IMR-90 (cell line): ENCODE measurements around the gene TSPAN14. TPM values are rescaled to one million over a fixed set of nuclear protein-coding genes. Genes with fewer than 3 reads are reported as not detected.
A peak's percentile ranks its signal among the peaks of the same experiment; 100 is the strongest.

ENCODE experiments used
- ATAC-seq: fragments of 200-7000 bp; cut with Tn5 transposase; 2 replicates; pipeline ENCODE4 v1.9.1; 2020; ENCODE audit warnings: low read depth, mild to moderate bottlenecking, moderate library complexity
- BruUV-seq: library from RNA; stranded (reverse); fragments of 400-500 nt; replicated peaks from 2 replicates; lab custom pipeline; 2021; lab: Mats Ljungman, UMichigan
- CTCF ChIA-PET: fragments of 300-600 bp; formaldehyde crosslinking; extraction: SDS; loops from one replicate; lab custom pipeline; 2021; ENCODE audit warnings: antibody characterized with exemption; lab: Yijun Ruan, JAX
- POLR2A ChIA-PET: fragments of 300-600 bp; sonication (Branson Sonifier 250); formaldehyde crosslinking; loops from one replicate; lab custom pipeline; 2022; ENCODE audit warnings: antibody characterized with exemption; ENCODE audit not compliant: unreplicated experiment; lab: Charles Lee
- DNase-seq: peaks from one replicate; pipeline ENCODE4 v3.0.0; 2013
- H2AFZ ChIP-seq: replicated peaks from 2 replicates; pipeline ENCODE3; 2013; ENCODE audit warnings: low read length, mild to moderate bottlenecking; ENCODE audit not compliant: poor library complexity
- H2AK5ac ChIP-seq: 2 replicates; pipeline ENCODE4 v1.6.1; 2013; ENCODE audit warnings: low read depth, low read length, inconsistent platforms
- H2AK9ac ChIP-seq: replicated peaks from 2 replicates; pipeline ENCODE3; 2013; ENCODE audit warnings: mild to moderate bottlenecking, low read depth, low read length, moderate library complexity; ENCODE audit not compliant: poor library complexity
- H2BK120ac ChIP-seq: 2 replicates; pipeline ENCODE4 v1.6.1; 2013; ENCODE audit warnings: low read depth, low read length, inconsistent platforms
- H2BK15ac ChIP-seq: 3 replicates; pipeline ENCODE4 v1.6.1; 2013; ENCODE audit warnings: low read depth, low read length, inconsistent platforms
- H2BK20ac ChIP-seq: 2 replicates; pipeline ENCODE4 v1.6.1; 2013; ENCODE audit warnings: low read depth, mild to moderate bottlenecking, inconsistent platforms, low read length, moderate library complexity
- H2BK5ac ChIP-seq: 2 replicates; pipeline ENCODE4 v1.6.1; 2013; ENCODE audit warnings: mild to moderate bottlenecking, low read depth, low read length, inconsistent platforms; ENCODE audit not compliant: poor library complexity, severe bottlenecking
- H3K14ac ChIP-seq: replicated peaks from 2 replicates; pipeline ENCODE4 v1.6.1; 2013; ENCODE audit warnings: low read depth, low read length, inconsistent platforms
- H3K18ac ChIP-seq: 2 replicates; pipeline ENCODE4 v1.6.1; 2013; ENCODE audit warnings: low read depth, low read length, control low read depth
- H3K23ac ChIP-seq: 2 replicates; pipeline ENCODE4 v1.6.1; 2013; ENCODE audit warnings: low read depth, low read length, inconsistent platforms
- H3K27ac ChIP-seq: 2 replicates; pipeline ENCODE4 v1.5.1; 2013; ENCODE audit warnings: mild to moderate bottlenecking, control low read depth, low read length; ENCODE audit not compliant: insufficient read depth
- H3K27me3 ChIP-seq: 2 replicates; pipeline ENCODE4 v1.6.1; 2013; ENCODE audit warnings: low read length; ENCODE audit not compliant: control insufficient read depth, insufficient read depth
- H3K36me3 ChIP-seq: 2 replicates; pipeline ENCODE4 v1.6.1; 2013; ENCODE audit warnings: low read length, mixed read lengths; ENCODE audit not compliant: control insufficient read depth, insufficient read depth
- H3K4ac ChIP-seq: 2 replicates; pipeline ENCODE4 v1.6.1; 2013; ENCODE audit warnings: low read depth, low read length, inconsistent platforms
- H3K4me1 ChIP-seq: 2 replicates; pipeline ENCODE4 v1.6.1; 2013; ENCODE audit warnings: low read length, mixed read lengths; ENCODE audit not compliant: control insufficient read depth, insufficient read depth
- H3K4me2 ChIP-seq: 2 replicates; pipeline ENCODE4 v1.6.1; 2013; ENCODE audit warnings: low read depth, mild to moderate bottlenecking, control low read depth, low read length, moderate library complexity
- H3K4me3 ChIP-seq: 2 replicates; pipeline ENCODE4 v1.5.1; 2013; ENCODE audit warnings: low read depth, mild to moderate bottlenecking, control low read depth, low read length, moderate library complexity; ENCODE audit not compliant: insufficient read depth
- H3K56ac ChIP-seq: 2 replicates; pipeline ENCODE4 v1.6.1; 2013; ENCODE audit warnings: low read length, inconsistent platforms; ENCODE audit not compliant: insufficient read depth; ENCODE audit errors: extremely low read depth
- H3K79me1 ChIP-seq, 2 experiments: 2 replicates each; pipeline ENCODE4 v1.6.1; 2013; ENCODE audit warnings: low read length in 2 of 2, inconsistent platforms in 1 of 2, low read depth in 1 of 2
- H3K9ac ChIP-seq: 2 replicates; pipeline ENCODE4 v1.6.1; 2013; ENCODE audit warnings: low read depth, low read length, control low read depth
- H3K9me1 ChIP-seq: 2 replicates; pipeline ENCODE4 v1.6.1; 2013; ENCODE audit warnings: low read length, inconsistent platforms; ENCODE audit not compliant: insufficient read depth
- H3K9me3 ChIP-seq: 2 replicates; pipeline ENCODE4 v1.6.1; 2013; ENCODE audit warnings: low read length; ENCODE audit not compliant: control insufficient read depth, insufficient read depth
- H4K20me1 ChIP-seq: 2 replicates; pipeline ENCODE4 v1.6.1; 2013; ENCODE audit warnings: low read length, inconsistent platforms; ENCODE audit not compliant: insufficient read depth
- H4K5ac ChIP-seq: 2 replicates; pipeline ENCODE4 v1.6.1; 2013; ENCODE audit warnings: mild to moderate bottlenecking, low read depth, low read length, control low read depth
- H4K8ac ChIP-seq, 2 experiments: 2 replicates each; pipeline ENCODE4 v1.6.1; 2013; ENCODE audit warnings: low read depth in 2 of 2, low read length in 2 of 2, control low read depth in 1 of 2, inconsistent platforms in 1 of 2
- H4K91ac ChIP-seq: 2 replicates; pipeline ENCODE4 v1.6.1; 2013; ENCODE audit warnings: low read depth, low read length, inconsistent platforms; ENCODE audit not compliant: insufficient read depth
- BHLHE40 ChIP-seq: fragments of 150-350 bp; IDR thresholded peaks from 2 replicates; pipeline ENCODE4 v1.6.1; 2016; ENCODE audit warnings: mild to moderate bottlenecking, low read depth, low read length
- CHD1 ChIP-seq: IDR thresholded peaks from 2 replicates; pipeline ENCODE4 v1.6.1; 2012; ENCODE audit warnings: low read depth, low read length, improper control_type of control experiment
- ELK1 ChIP-seq: fragments of 150-350 bp; IDR thresholded peaks from 2 replicates; pipeline ENCODE4 v1.6.1; 2016; ENCODE audit warnings: low read depth, mild to moderate bottlenecking, low read length, moderate library complexity, borderline replicate concordance
- FOS ChIP-seq: fragments of 150-350 bp; IDR thresholded peaks from 2 replicates; pipeline ENCODE4 v1.6.1; 2016; ENCODE audit warnings: low read depth, low read length
- MAFK ChIP-seq: IDR thresholded peaks from 2 replicates; pipeline ENCODE4 v1.6.1; 2012; ENCODE audit warnings: low read depth, low read length, improper control_type of control experiment
- MAZ ChIP-seq: IDR thresholded peaks from 2 replicates; pipeline ENCODE4 v1.6.1; 2012; ENCODE audit warnings: low read depth, mild to moderate bottlenecking, low read length, improper control_type of control experiment, moderate library complexity, borderline replicate concordance
- NFE2L2 ChIP-seq: fragments of 150-350 bp; IDR thresholded peaks from 2 replicates; pipeline ENCODE4 v1.6.1; 2016; ENCODE audit warnings: low read depth, mild to moderate bottlenecking, low read length
- POLR2A ChIP-seq: IDR thresholded peaks from 2 replicates; pipeline ENCODE4 v1.6.1; 2012; ENCODE audit warnings: mild to moderate bottlenecking, low read depth, low read length
- RAD21 ChIP-seq: IDR thresholded peaks from 2 replicates; pipeline ENCODE4 v1.6.1; 2012; ENCODE audit warnings: low read length, improper control_type of control experiment
- RCOR1 ChIP-seq: IDR thresholded peaks from 2 replicates; pipeline ENCODE4 v1.6.1; 2012; ENCODE audit warnings: mild to moderate bottlenecking, low read length, improper control_type of control experiment; ENCODE audit not compliant: insufficient replicate concordance
- RFX5 ChIP-seq: IDR thresholded peaks from 2 replicates; pipeline ENCODE4 v1.8.0; 2012; ENCODE audit warnings: low read depth, mild to moderate bottlenecking, low read length, moderate library complexity
- SMC3 ChIP-seq: fragments of 150-350 bp; IDR thresholded peaks from 2 replicates; pipeline ENCODE4 v1.6.1; 2016; ENCODE audit warnings: low read depth, mild to moderate bottlenecking, antibody characterized with exemption, low read length, moderate library complexity
- USF2 ChIP-seq: fragments of 150-350 bp; IDR thresholded peaks from 2 replicates; pipeline ENCODE4 v1.6.1; 2017; ENCODE audit warnings: mild to moderate bottlenecking, antibody characterized with exemption, low read length, low read depth
- WGBS, 2 experiments: methylation state at CpG; one replicate each; pipeline versions ENCODE4 v1.1.5 to v1.1.7; 2013; ENCODE audit warnings: missing lambda C conversion rate in 2 of 2; ENCODE audit not compliant: insufficient read length in 1 of 2; ENCODE audit errors: extremely low coverage in 2 of 2; 5-methylcytosine and 5-hydroxymethylcytosine counted together
- dilution Hi-C: fragments of 300-500 bp; cut with HindIII; formaldehyde crosslinking; loops from one replicate; pipeline ENCODE4 v1.14.3; 2018; ENCODE audit warnings: low sequenced_read_pairs; ENCODE audit not compliant: unreplicated experiment
- in situ Hi-C: fragments of 300-500 bp; cut with MboI; formaldehyde crosslinking; loops from 3 replicates; pipeline ENCODE4 v1.14.3; 2019; ENCODE audit warnings: low sequenced_read_pairs, inconsistent platforms, mixed read lengths
- intact Hi-C: fragments of 100-400 bp; cut with micrococcal nuclease; formaldehyde crosslinking; loops from 2 replicates; pipeline ENCODE4 v1.10.0; 2022
- polyA plus RNA-seq, 3 experiments: library from polyadenylated mRNA; depleted of rRNA; stranded (reverse); fragments of >200 nt; gene quantifications; 2 replicates each; pipeline ENCODE4 v1.2.3, GENCODE V29; 2012; ENCODE audit warnings: low replicate concordance in 1 of 3
- total RNA-seq: library from RNA; depleted of rRNA; stranded (reverse); fragments of >200 nt; gene quantifications from 2 replicates; pipeline ENCODE4 v1.2.3, GENCODE V29; 2012

TSPAN14 gene
- total and polyA plus RNA-seq, 2 of the 4 experiments (the other 2 are of a cell fraction): 18.5 to 43.0 TPM

- Histone ChIP-seq H3K9ac (peak overlapping the region; percentile 58; the same call in 1 of the 2 replicates), H2BK20ac (peak overlapping the region; percentile 59), H3K56ac (peak overlapping the region; percentile 62), H2AFZ (peak overlapping the region; percentile 15), H3K4me3 (no peak overlapping the region), H2BK5ac (peak overlapping the region; percentile 75), H4K91ac (peak overlapping the region; percentile 75), H3K27me3 (no peaks in the 10 kb centered on the region), H4K8ac (peak overlapping the region; percentile 54 to 87), H3K36me3 (0 out of 2 replicates have a peak, but pooled peaks cover 2% of the 10 kb centered on the region), H3K27ac (peak overlapping the region; percentile 84), H3K14ac (peak overlapping the region; percentile 65), H3K9me3 (no peaks in the 10 kb centered on the region), H2AK5ac (peak overlapping the region; percentile 90; the same call in 1 of the 2 replicates), H2BK120ac (peak overlapping the region; percentile 89), H3K4me1 (peaks cover 38% of the 10 kb centered on the region), H3K79me1 (peaks cover 29 to 84% of the 10 kb centered on the region in 2 experiments), H3K4me2 (peak overlapping the region; percentile 27), H2AK9ac (peak overlapping the region; percentile 83), H3K9me1 (peaks cover 53% of the 10 kb centered on the region), H4K5ac (peak overlapping the region; percentile 9; the same call in 1 of the 2 replicates), H3K4ac (peak overlapping the region; percentile 84), H3K23ac (peak overlapping the region; percentile 86), H3K18ac (peak overlapping the region; percentile 27; the same call in 1 of the 2 replicates), H4K20me1 (peaks cover 14% of the 10 kb centered on the region), H2BK15ac (peak overlapping the region; percentile 64; the same call in 1 of the 3 replicates)
- 10% methylated on average over 4 of the region's 14 CpGs; no CpG with 5 or more reads in 1 of the 2 experiments for WGBS, 2 experiments
- dilution Hi-C loops (no loop called here), intact Hi-C loops (loop anchor here (5.0 kb wide), 1 partner anchor 37 kb away; no protein-coding TSS in a partner anchor), in situ Hi-C loops (no loop called here)
- ChIA-PET CTCF (interaction anchor here (1.4 to 1.6 kb wide), 3 partner anchors 10 to 54 kb away, joined by 3 to 8 read pairs (median 5); no protein-coding TSS in a partner anchor), POLR2A (interaction anchor here (0.5 kb wide), 2 partner anchors 9 to 15 kb away, joined by 10 to 14 read pairs; no protein-coding TSS in a partner anchor)
- ATAC-seq (peak; percentile 92), DNase-seq (peak; percentile 97)
- no TSS peak for BruUV-seq
- TF ChIP-seq CHD1: no peak
- TF ChIP-seq FOS: peak; percentile 88
- no peak for TF ChIP-seq USF2
- peak; percentile 76; the same call in 1 of the 2 replicates for TF ChIP-seq NFE2L2
- TF ChIP-seq BHLHE40: no peak
- no peak for TF ChIP-seq RFX5
- no peak for TF ChIP-seq POLR2A
- peak; percentile 21; the same call in 1 of the 2 replicates for TF ChIP-seq SMC3
- no peak for TF ChIP-seq ELK1
- no peak for TF ChIP-seq MAZ
- peak; percentile 28; the same call in 1 of the 2 replicates for TF ChIP-seq RAD21
- peak; percentile 31 for TF ChIP-seq RCOR1
- peak; percentile 81 for TF ChIP-seq MAFK
Observed at GRCh38 chr10:80498833-80499741, 45.0 kb downstream of the TSPAN14 start.
